K562 (cell line): ENCODE results near the gene ATP6V0A4. TPM values are rescaled to one million over a fixed set of nuclear protein-coding genes. Genes with fewer than 3 reads are reported as not detected.

Experiments
- ATAC-seq: fragments of 200-7000 bp; cut with Tn5 transposase; 3 replicates; pipeline ENCODE4 v1.9.1; 2020; ENCODE audit warnings: moderate library complexity
- BruUV-seq: library from RNA; stranded (reverse); fragments of 400-500 nt; replicated peaks from 2 replicates; lab custom pipeline; 2021; lab: Mats Ljungman, UMichigan
- CTCF ChIA-PET: fragments of 300-600 bp; formaldehyde crosslinking; extraction: SDS; loops from one replicate; lab custom pipeline; 2021; ENCODE audit warnings: low intra/inter-chr PET ratio; lab: Yijun Ruan, JAX
- POLR2A ChIA-PET: fragments of 300-600, 350-650 bp; sonication (Branson Sonifier 250); formaldehyde crosslinking; extraction: SDS; loops from one replicate; lab custom pipeline; 2021; ENCODE audit warnings: antibody characterized with exemption, inconsistent platforms; lab: Yijun Ruan, JAX
- DNase-seq, 4 experiments: peaks; one replicate each; pipeline versions ENCODE4 v3.0.0 to v3.0.0-alpha.2; 2011 to 2018; ENCODE audit warnings: low spot score in 3 of 4, mixed read lengths in 3 of 4; ENCODE audit errors: extremely low read depth in 1 of 4
- FAIRE-seq: peaks from 2 replicates; lab custom pipeline; 2011; peaks lifted over from hg19 to GRCh38; lab: Jason Lieb, UNC
- H2AFZ ChIP-seq: 2 replicates; pipeline ENCODE4 v1.6.0; 2011; ENCODE audit warnings: low read depth, low read length, control low read depth, inconsistent platforms
- H3K27ac ChIP-seq: fragments of 200-600 bp; 3 replicates; pipeline ENCODE4 v1.8.0; 2011; ENCODE audit warnings: low read depth, mild to moderate bottlenecking, control low read depth, inconsistent platforms, low read length, moderate library complexity, mixed read lengths; ENCODE audit errors: extremely low read depth
- H3K27me3 ChIP-seq, 2 experiments: fragments of 300-600 bp in 1 of 2; 2 replicates in 1 of 2; 3 replicates in 1 of 2; pipeline versions ENCODE4 v1.6.0 to v1.8.0; 2011; ENCODE audit warnings: inconsistent platforms in 2 of 2, low read length in 2 of 2, mild to moderate bottlenecking in 1 of 2, mixed read lengths in 1 of 2, moderate library complexity in 1 of 2; ENCODE audit not compliant: control insufficient read depth in 2 of 2, insufficient read depth in 2 of 2
- H3K36me3 ChIP-seq: fragments of 300-600 bp; 3 replicates; pipeline ENCODE4 v1.8.0; 2011; ENCODE audit warnings: mild to moderate bottlenecking, low read length, inconsistent platforms; ENCODE audit not compliant: control insufficient read depth, insufficient read depth
- H3K4me1 ChIP-seq, 2 experiments: fragments of 200-600 bp in 1 of 2; replicated peaks in 1 of 2; 2 replicates in 1 of 2; 3 replicates in 1 of 2; pipeline versions ENCODE4 v1.5.1 to v1.8.0; 2011; ENCODE audit warnings: inconsistent platforms in 2 of 2, low read length in 2 of 2, mild to moderate bottlenecking in 1 of 2, mixed read lengths in 1 of 2, moderate library complexity in 1 of 2; ENCODE audit not compliant: control insufficient read depth in 2 of 2, insufficient read depth in 2 of 2
- H3K4me2 ChIP-seq: 2 replicates; pipeline ENCODE4 v1.6.1; 2011; ENCODE audit warnings: low read length, control low read depth, inconsistent platforms, mixed read lengths; ENCODE audit not compliant: insufficient read depth
- H3K4me3 ChIP-seq: fragments of 200-600 bp; sonication (generic), shearing (Covaris generic); 2 replicates; pipeline ENCODE4 v1.5.1; 2016; ENCODE audit warnings: control low read depth, inconsistent platforms
- H3K79me2 ChIP-seq: fragments of 200-600 bp; 3 replicates; pipeline ENCODE4 v1.8.0; 2011; ENCODE audit warnings: low read length, inconsistent platforms; ENCODE audit not compliant: control insufficient read depth, insufficient read depth
- H3K9ac ChIP-seq, 2 experiments: 2 replicates each; pipeline versions ENCODE4 v1.6.0 to v1.6.1; 2011; ENCODE audit warnings: low read depth in 2 of 2, low read length in 2 of 2, control low read depth in 1 of 2, inconsistent platforms in 1 of 2, mild to moderate bottlenecking in 1 of 2, mixed read lengths in 1 of 2; ENCODE audit not compliant: insufficient read depth in 1 of 2
- H3K9me1 ChIP-seq: one replicate; pipeline ENCODE4 v1.6.0; 2011; ENCODE audit warnings: inconsistent platforms, mild to moderate bottlenecking, low read length, moderate library complexity; ENCODE audit not compliant: control insufficient read depth, insufficient read depth
- H3K9me3 ChIP-seq: replicated peaks from 2 replicates; pipeline ENCODE4 v1.5.1; 2011; ENCODE audit warnings: low read depth, low read length, inconsistent platforms; ENCODE audit not compliant: control insufficient read depth, insufficient read depth
- H4K20me1 ChIP-seq: replicated peaks from 2 replicates; pipeline ENCODE4 v1.6.1; 2011; ENCODE audit warnings: low read length, inconsistent platforms, mixed read lengths; ENCODE audit not compliant: control insufficient read depth, insufficient read depth
- CREM ChIP-seq: IDR thresholded peaks from 2 replicates; pipeline ENCODE4 v1.6.1; 2014; ENCODE audit warnings: antibody characterized with exemption, low read depth
- NFIC ChIP-seq: fragments of 450-650 bp; IDR thresholded peaks from 2 replicates; pipeline ENCODE4 v1.6.1; 2017; ENCODE audit warnings: mild to moderate bottlenecking, inconsistent platforms
- NR4A1 ChIP-seq, 2 experiments: fragments of 250-450 bp in 1 of 2; fragments of 450-650 bp in 1 of 2; sonication (Bioruptor Pico) in 1 of 2; IDR thresholded peaks; 2 replicates each; pipeline versions ENCODE4 v1.4.0 to v1.6.1; 2016 to 2020; ENCODE audit warnings: mild to moderate bottlenecking in 2 of 2, missing compliant biosample characterization in 1 of 2, missing genetic modification characterization in 1 of 2, moderate library complexity in 1 of 2
- RBM14 ChIP-seq: fragments of 200-400 bp; formaldehyde crosslinking; IDR thresholded peaks from 2 replicates; pipeline ENCODE4 v1.6.1; 2018; ENCODE audit warnings: low read depth, mild to moderate bottlenecking, low read length, moderate library complexity, borderline replicate concordance; ENCODE audit not compliant: insufficient read depth
- SP2 ChIP-seq: IDR thresholded peaks from 2 replicates; pipeline ENCODE4 v1.6.1; 2011; ENCODE audit warnings: mild to moderate bottlenecking, low read depth, low read length, moderate library complexity; ENCODE audit not compliant: poor library complexity, severe bottlenecking; ENCODE audit errors: extremely low read depth
- TAF15 ChIP-seq: fragments of 200-400 bp; formaldehyde crosslinking; IDR thresholded peaks from 2 replicates; pipeline ENCODE4 v1.6.1; 2017; ENCODE audit warnings: mild to moderate bottlenecking, low read depth, low read length, moderate library complexity
- ZNF146 ChIP-seq: IDR thresholded peaks from one replicate; pipeline ENCODE4 v1.6.1; 2018; ENCODE audit warnings: missing compliant biosample characterization; ENCODE audit not compliant: unreplicated experiment
- WGBS: fragments of 100-300 bp; shearing (Covaris generic); methylation state at CpG from one replicate; pipeline ENCODE4 v1.1.6; 2016; ENCODE audit warnings: low coverage, mixed read lengths; ENCODE audit not compliant: insufficient coverage; ENCODE audit errors: missing lambda C conversion rate; 5-methylcytosine and 5-hydroxymethylcytosine counted together
- in situ Hi-C: fragments of 300-500 bp; cut with MboI; formaldehyde crosslinking; loops from 4 replicates; pipeline ENCODE4 v1.15.0; 2018; ENCODE audit warnings: inconsistent platforms, mixed read lengths
- intact Hi-C: fragments of 100-400 bp; cut with micrococcal nuclease; formaldehyde crosslinking; loops from 2 replicates; pipeline ENCODE4 v1.14.2; 2022
- polyA plus RNA-seq, 8 experiments: library from polyadenylated mRNA; depleted of rRNA in 4 of 8; stranded (reverse) in 5 of 8; unstranded in 3 of 8; fragments of >200 nt; fragmentation: Nextera tagmentation in 2 of 8; fragmentation: Illumina TruSeq in 1 of 8; extraction: Ambion mirVana in 2 of 8; extraction: Trizol in 1 of 8; gene quantifications; 2 replicates each; pipeline versions ENCODE4 v1.2.1 to v1.2.3, GENCODE V29; 2011 to 2014; ENCODE audit warnings: inconsistent platforms in 1 of 8, missing spikeins in 1 of 8
- total RNA-seq, 7 experiments: library from RNA; depleted of rRNA in 6 of 7; stranded (reverse); fragments of >200 nt in 6 of 7; fragmentation: Illumina TruSeq in 2 of 7; extraction: Trizol in 2 of 7; gene quantifications; 2 replicates each; pipeline versions ENCODE4 v1.2.1 to v1.2.3, GENCODE V29; 2011 to 2021; ENCODE audit warnings: low replicate concordance in 1 of 7
- TF ChIP-seq, protein P1 (sequence below): IDR thresholded peaks from 2 replicates; pipeline ENCODE4 v1.6.1; 2012; ENCODE audit warnings: low read depth, low read length, improper control_type of control experiment, borderline replicate concordance
- TF ChIP-seq, protein P2 (sequence below): fragments of 450-650 bp; IDR thresholded peaks from 2 replicates; pipeline ENCODE4 v1.7.0; 2016; ENCODE audit warnings: borderline replicate concordance

The ATP6V0A4 gene
- total and polyA plus RNA-seq, 9 of the 15 experiments (the other 6 are each of a cell fraction or from before 2014, with no cell fraction given), result 0.03 TPM; not detected in 8

DNA sequence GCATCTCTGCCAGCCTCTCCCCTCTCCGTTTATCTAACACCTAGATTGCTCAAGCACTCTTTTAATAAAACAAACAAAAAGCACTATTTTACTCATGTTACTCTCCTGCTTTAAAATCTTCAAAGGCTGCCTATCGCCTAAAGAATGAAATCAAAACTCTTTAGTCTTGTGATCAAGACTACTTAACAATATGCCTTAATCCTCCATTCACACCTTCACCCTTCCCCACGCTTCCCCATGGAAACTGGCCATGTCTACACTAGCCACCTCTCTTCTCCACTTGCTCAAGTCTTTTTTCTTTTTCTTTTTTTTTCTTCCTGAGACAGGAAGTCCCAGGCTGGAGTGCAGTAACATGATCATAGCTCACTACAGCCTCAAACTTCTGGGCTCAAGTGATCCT is 48.0 kb downstream of the ATP6V0A4 start:
- no peak overlapping the region for H3K4me3 ChIP-seq
- H3K27me3 ChIP-seq, result peaks cover 49 to 67% of the 10 kb centered on the region in 2 experiments
- no peak overlapping the region for H3K9ac ChIP-seq
- no peaks in the 10 kb centered on the region for H3K79me2 ChIP-seq
- TF ChIP-seq RBM14 (no peak), CREM (no peak), ZNF146 (CRISPR knock-in tag) (no peak), TAF15 (no peak), NR4A1 (CRISPR knock-in tag; IDR thresholded peaks at IDR 0.05) (no peak), NR4A1 (tag; IDR thresholded peaks at IDR 0.05) (no peak), SP2 (no peak), NFIC (no peak)
- TF ChIP-seq, protein P1, sequence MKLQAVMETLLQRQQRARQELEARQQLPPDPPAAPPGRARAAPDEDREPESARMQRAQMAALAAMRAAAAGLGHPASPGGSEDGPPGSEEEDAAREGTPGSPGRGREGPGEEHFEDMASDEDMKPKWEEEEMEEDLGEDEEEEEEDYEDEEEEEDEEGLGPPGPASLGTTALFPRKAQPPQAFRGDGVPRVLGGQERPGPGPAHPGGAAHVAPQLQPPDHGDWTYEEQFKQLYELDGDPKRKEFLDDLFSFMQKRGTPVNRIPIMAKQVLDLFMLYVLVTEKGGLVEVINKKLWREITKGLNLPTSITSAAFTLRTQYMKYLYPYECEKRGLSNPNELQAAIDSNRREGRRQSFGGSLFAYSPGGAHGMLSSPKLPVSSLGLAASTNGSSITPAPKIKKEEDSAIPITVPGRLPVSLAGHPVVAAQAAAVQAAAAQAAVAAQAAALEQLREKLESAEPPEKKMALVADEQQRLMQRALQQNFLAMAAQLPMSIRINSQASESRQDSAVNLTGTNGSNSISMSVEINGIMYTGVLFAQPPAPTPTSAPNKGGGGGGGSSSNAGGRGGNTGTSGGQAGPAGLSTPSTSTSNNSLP, result no peak
- TF ChIP-seq, protein P2, sequence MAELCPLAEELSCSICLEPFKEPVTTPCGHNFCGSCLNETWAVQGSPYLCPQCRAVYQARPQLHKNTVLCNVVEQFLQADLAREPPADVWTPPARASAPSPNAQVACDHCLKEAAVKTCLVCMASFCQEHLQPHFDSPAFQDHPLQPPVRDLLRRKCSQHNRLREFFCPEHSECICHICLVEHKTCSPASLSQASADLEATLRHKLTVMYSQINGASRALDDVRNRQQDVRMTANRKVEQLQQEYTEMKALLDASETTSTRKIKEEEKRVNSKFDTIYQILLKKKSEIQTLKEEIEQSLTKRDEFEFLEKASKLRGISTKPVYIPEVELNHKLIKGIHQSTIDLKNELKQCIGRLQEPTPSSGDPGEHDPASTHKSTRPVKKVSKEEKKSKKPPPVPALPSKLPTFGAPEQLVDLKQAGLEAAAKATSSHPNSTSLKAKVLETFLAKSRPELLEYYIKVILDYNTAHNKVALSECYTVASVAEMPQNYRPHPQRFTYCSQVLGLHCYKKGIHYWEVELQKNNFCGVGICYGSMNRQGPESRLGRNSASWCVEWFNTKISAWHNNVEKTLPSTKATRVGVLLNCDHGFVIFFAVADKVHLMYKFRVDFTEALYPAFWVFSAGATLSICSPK, result no peak
- FAIRE-seq, result peak; percentile 49
- BruUV-seq, result no TSS peak
- intact Hi-C loops, result no loop called here
- H3K9me1 ChIP-seq, result peaks cover 3% of the 10 kb centered on the region
- no peak overlapping the region for H2AFZ ChIP-seq
- no peak for ATAC-seq
- no peaks in the 10 kb centered on the region for H3K9me3 ChIP-seq
- H3K4me1 ChIP-seq, result peaks cover 0 to 7% of the 10 kb centered on the region in 2 experiments; a peak in 1 of 5 replicates
- CTCF ChIA-PET, result interaction anchor here (0.6 kb wide), 1 partner anchor 233 kb away, joined by 3 read pairs; no protein-coding TSS in a partner anchor
- in situ Hi-C loops, result no loop called here
- 5% methylated on average over 3 of the region's 3 CpGs for WGBS
- H4K20me1 ChIP-seq, result 0 out of 2 replicates have a peak, but pooled peaks cover 4% of the 10 kb centered on the region
- POLR2A ChIA-PET, result no interaction called here
- H3K27ac ChIP-seq, result no peak overlapping the region
- no peak overlapping the region for H3K4me2 ChIP-seq
- H3K36me3 ChIP-seq, result no peaks in the 10 kb centered on the region
- DNase-seq, result no peak
